Endothelial cell of umbilical vein (primary cell): ENCODE data around the gene EFNA2. TPM values are rescaled to one million over a fixed set of nuclear protein-coding genes. Genes with fewer than 3 reads are reported as not detected.

Experiments
- BruUV-seq: library from RNA; stranded (reverse); fragments of 400-500 nt; replicated peaks from 2 replicates; lab custom pipeline; 2021; lab: Mats Ljungman, UMichigan
- CTCF ChIA-PET: fragments of 300-600, 350-600 bp; sonication (Branson Sonifier 250); formaldehyde crosslinking; loops from one replicate; lab custom pipeline; 2021; ENCODE audit warnings: antibody characterized with exemption, inconsistent platforms; lab: Charles Lee
- POLR2A ChIA-PET: fragments of 300-600, 350-600 bp; sonication (Branson Sonifier 250); formaldehyde crosslinking; loops from one replicate; lab custom pipeline; 2021; ENCODE audit warnings: antibody characterized with exemption, inconsistent platforms; lab: Charles Lee
- DNase-seq: peaks from one replicate; pipeline ENCODE4 v3.0.0-alpha.2; 2011; ENCODE audit warnings: low read depth, low spot score
- FAIRE-seq: peaks from 2 replicates; lab custom pipeline; 2011; peaks lifted over from hg19 to GRCh38; lab: Jason Lieb, UNC
- H2AFZ ChIP-seq: 2 replicates; pipeline ENCODE4 v1.6.0; 2012; ENCODE audit warnings: low read depth, low read length, control low read depth, inconsistent platforms
- H3K27ac ChIP-seq: 2 replicates; pipeline ENCODE4 v1.5.1; 2011; ENCODE audit warnings: low read depth, mild to moderate bottlenecking, control low read depth, low read length, moderate library complexity; ENCODE audit not compliant: insufficient read depth
- H3K27me3 ChIP-seq, 2 experiments: 2 replicates each; pipeline versions ENCODE4 v1.6.0 to v1.6.1; 2011; ENCODE audit warnings: low read length in 2 of 2, mixed read lengths in 1 of 2; ENCODE audit not compliant: control insufficient read depth in 2 of 2, insufficient read depth in 2 of 2
- H3K36me3 ChIP-seq, 2 experiments: 2 replicates in 1 of 2; 3 replicates in 1 of 2; pipeline ENCODE4 v1.5.1; 2011; ENCODE audit warnings: low read length in 2 of 2, mild to moderate bottlenecking in 1 of 2, moderate library complexity in 1 of 2; ENCODE audit not compliant: control insufficient read depth in 2 of 2, insufficient read depth in 2 of 2; ENCODE audit errors: extremely low read depth in 1 of 2
- H3K4me1 ChIP-seq: 3 replicates; pipeline ENCODE4 v1.5.1; 2011; ENCODE audit warnings: mild to moderate bottlenecking, low read length; ENCODE audit not compliant: control insufficient read depth, insufficient read depth; ENCODE audit errors: extremely low read depth
- H3K4me2 ChIP-seq: 2 replicates; pipeline ENCODE4 v1.6.1; 2011; ENCODE audit warnings: low read length, control low read depth, mixed read lengths; ENCODE audit not compliant: insufficient read depth
- H3K4me3 ChIP-seq, 3 experiments: fragments of 200-600 bp in 1 of 3; sonication (generic), shearing (Covaris generic) in 1 of 3; replicated peaks in 1 of 3; 2 replicates each; pipeline ENCODE4 v1.5.1; 2011 to 2016; ENCODE audit warnings: control low read depth in 3 of 3, low read length in 3 of 3, mild to moderate bottlenecking in 2 of 3, inconsistent platforms in 1 of 3, low read depth in 1 of 3, moderate library complexity in 1 of 3; ENCODE audit not compliant: insufficient read depth in 1 of 3
- H3K79me2 ChIP-seq: 2 replicates; pipeline ENCODE4 v1.6.0; 2012; ENCODE audit warnings: low read length, inconsistent platforms; ENCODE audit not compliant: control insufficient read depth, insufficient read depth
- H3K9ac ChIP-seq: replicated peaks from 2 replicates; pipeline ENCODE3; 2011; ENCODE audit warnings: low read length, control low read depth; ENCODE audit not compliant: insufficient read depth; ENCODE audit errors: extremely low read depth
- H3K9me1 ChIP-seq: replicated peaks from 3 replicates; pipeline ENCODE4 v1.6.0; 2011; ENCODE audit warnings: mild to moderate bottlenecking, low read length; ENCODE audit not compliant: control insufficient read depth, insufficient read depth; ENCODE audit errors: extremely low read depth
- H3K9me3 ChIP-seq: replicated peaks from 2 replicates; pipeline ENCODE4 v1.5.1; 2012; ENCODE audit warnings: low read length, inconsistent platforms; ENCODE audit not compliant: control insufficient read depth, insufficient read depth
- H4K20me1 ChIP-seq: replicated peaks from 2 replicates; pipeline ENCODE3; 2011; ENCODE audit warnings: mild to moderate bottlenecking, low read length; ENCODE audit not compliant: control insufficient read depth, insufficient read depth; ENCODE audit errors: extremely low read depth
- CTCF ChIP-seq, 2 donors: IDR thresholded peaks; 1 replicate in 1 of 2; 2 replicates in 1 of 2; pipeline ENCODE4 v1.5.1; 2011; ENCODE audit warnings: low read length in 2 of 2, mild to moderate bottlenecking in 2 of 2, moderate library complexity in 2 of 2, control low read depth in 1 of 2, inconsistent platforms in 1 of 2, low read depth in 1 of 2; ENCODE audit not compliant: insufficient read depth in 1 of 2; ENCODE audit errors: extremely low read depth in 1 of 2
- EZH2 ChIP-seq: IDR thresholded peaks from 2 replicates; pipeline ENCODE4 v1.6.1; 2012; ENCODE audit warnings: borderline replicate concordance, low read depth, mild to moderate bottlenecking, moderate library complexity, low read length, inconsistent platforms; ENCODE audit not compliant: severe bottlenecking
- GATA2 ChIP-seq: IDR thresholded peaks from 2 replicates; pipeline ENCODE4 v1.7.0; 2011; ENCODE audit warnings: low read depth, mild to moderate bottlenecking, moderate library complexity, mixed read lengths, low read length; ENCODE audit not compliant: insufficient read length, insufficient read depth
- JUN ChIP-seq: IDR thresholded peaks from 2 replicates; pipeline ENCODE4 v1.6.1; 2011; ENCODE audit warnings: borderline replicate concordance, low read depth; ENCODE audit not compliant: insufficient read length, insufficient read depth
- MAX ChIP-seq: IDR thresholded peaks from 2 replicates; pipeline ENCODE4 v1.6.1; 2011; ENCODE audit not compliant: insufficient read depth, insufficient read length
- MYC ChIP-seq: IDR thresholded peaks from one replicate; pipeline ENCODE4 v1.6.1; 2011; ENCODE audit warnings: mild to moderate bottlenecking, low read depth, low read length
- POLR2AphosphoS5 ChIP-seq: IDR thresholded peaks from 2 replicates; pipeline ENCODE4 v1.6.1; 2012; ENCODE audit warnings: low read depth, mild to moderate bottlenecking, control low read depth, low read length, moderate library complexity; ENCODE audit not compliant: insufficient read depth
- dilution Hi-C: fragments of 300-500 bp; cut with MboI; formaldehyde crosslinking; loops from one replicate; pipeline ENCODE4 v1.15.0; 2019; ENCODE audit warnings: low sequenced_read_pairs; ENCODE audit not compliant: extremely low pct_ligation_motif_present
- intact Hi-C: fragments of 100-400 bp; cut with micrococcal nuclease; formaldehyde crosslinking; loops from one replicate; pipeline ENCODE4 v1.10.0; 2022
- polyA plus RNA-seq, 4 experiments: library from polyadenylated mRNA; depleted of rRNA in 3 of 4; stranded (reverse) in 3 of 4; unstranded in 1 of 4; fragments of >200 nt; gene quantifications; 2 replicates each; pipeline versions ENCODE4 v1.2.1 to v1.2.3, GENCODE V29; 2011 to 2012; ENCODE audit warnings: missing spikeins in 1 of 4
- total RNA-seq: library from RNA; stranded (reverse); gene quantifications from 2 replicates; pipeline ENCODE4 v1.2.3, GENCODE V29; 2021

The EFNA2 gene
- total and polyA plus RNA-seq, 2 donors (not counting 3 experiments of a cell fraction or from before 2014, with no cell fraction given), result 0.52 to 1.1 TPM

GRCh38 chr19:1274081-1274851 lies 11.4 kb upstream of the EFNA2 start:
- dilution Hi-C loops, result no loop called here
- H3K9me3 ChIP-seq, result no peaks in the 10 kb centered on the region
- peaks cover 48% of the 10 kb centered on the region for H3K79me2 ChIP-seq
- DNase-seq (no peak), FAIRE-seq (no peak)
- no peak overlapping the region for H2AFZ ChIP-seq
- H4K20me1 ChIP-seq, result no peaks in the 10 kb centered on the region
- ChIA-PET POLR2A (interaction anchor here (0.6 kb wide), 1 partner anchor 22 kb away, joined by 5 read pairs; no protein-coding TSS in a partner anchor), CTCF (interaction anchor here (3.9 kb wide), 1 partner anchor 30 kb away, joined by 42 read pairs; no protein-coding TSS in a partner anchor)
- peak overlapping the region; percentile 40 for H3K4me2 ChIP-seq
- BruUV-seq, result TSS peak; percentile 14
- intact Hi-C loops, result no loop called here
- H3K4me1 ChIP-seq, result peaks cover 37% of the 10 kb centered on the region
- H3K9ac ChIP-seq, result peak overlapping the region; percentile 93
- TF ChIP-seq MAX, result no peak
- TF ChIP-seq POLR2AphosphoS5, result no peak
- no peak for TF ChIP-seq MYC
- TF ChIP-seq GATA2, result no peak
- H3K4me3 ChIP-seq, result peak overlapping the region in 2 of 3 experiments; percentile 10 to 78
- no peaks in the 10 kb centered on the region for H3K27me3 ChIP-seq
- H3K9me1 ChIP-seq, result no peaks in the 10 kb centered on the region
- peaks cover 23 to 39% of the 10 kb centered on the region in 2 experiments for H3K36me3 ChIP-seq
- peak overlapping the region; percentile 95 for H3K27ac ChIP-seq

GRCh38 chr19:1274852-1275259 lies 10.8 kb upstream of the EFNA2 start:
- peaks cover 23 to 40% of the 10 kb centered on the region in 2 experiments for H3K36me3 ChIP-seq
- no peak for FAIRE-seq
- no peaks in the 10 kb centered on the region for H3K9me3 ChIP-seq
- H3K79me2 ChIP-seq, result peaks cover 45% of the 10 kb centered on the region
- TF ChIP-seq EZH2 (no peak), CTCF (IDR thresholded peaks at IDR 0.05; ENCODE audit: extremely low read depth in 1 of 2, insufficient read depth in 1 of 2, low read depth in 1 of 2, low read length in 2 of 2) (no peak), MYC (no peak), JUN (no peak)
- DNase-seq, result no peak
- H3K4me1 ChIP-seq, result peaks cover 35% of the 10 kb centered on the region
- H3K27me3 ChIP-seq, result no peaks in the 10 kb centered on the region
- dilution Hi-C loops, result no loop called here
- H3K9ac ChIP-seq, result peak overlapping the region; percentile 93
- peak overlapping the region in 2 of 3 experiments; percentile 10 to 78 for H3K4me3 ChIP-seq
- POLR2A ChIA-PET, result interaction anchor here (1.0 kb wide), 1 partner anchor 30 kb away, joined by 4 read pairs; no protein-coding TSS in a partner anchor
- intact Hi-C loops, result no loop called here
- CTCF ChIA-PET, result interaction anchor here (0.6 to 3.9 kb wide), 4 partner anchors 8 to 41 kb away, joined by 3 to 42 read pairs (median 14); no protein-coding TSS in a partner anchor
- no TSS peak for BruUV-seq
- H3K9me1 ChIP-seq, result no peaks in the 10 kb centered on the region
- peak overlapping the region; percentile 95 for H3K27ac ChIP-seq
- no peaks in the 10 kb centered on the region for H4K20me1 ChIP-seq
- H2AFZ ChIP-seq, result no peak overlapping the region
- H3K4me2 ChIP-seq, result peak overlapping the region; percentile 40
